ENCODE data around the gene CR2.

DNA sequence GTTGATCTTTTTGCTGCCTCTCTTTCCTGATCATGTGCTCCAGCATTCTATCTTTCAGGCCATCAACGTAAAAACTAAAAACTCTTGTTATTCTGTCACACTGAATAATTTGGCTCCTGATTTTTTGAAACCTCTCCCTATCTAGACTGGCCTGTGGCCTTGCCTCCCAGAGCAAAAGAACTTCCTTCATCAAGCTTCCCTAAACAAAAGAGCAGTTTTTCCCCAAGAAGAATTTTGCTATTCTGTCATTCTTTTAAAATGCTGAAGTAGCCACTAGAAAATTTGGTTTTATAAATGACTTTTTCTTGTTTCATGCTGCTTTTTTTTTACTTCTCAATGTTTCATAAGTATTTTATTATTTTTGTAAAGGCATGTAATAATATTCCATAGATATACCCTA is 37.1 kb upstream of the CR2 start:
- TF ChIP-seq, protein P1, sequence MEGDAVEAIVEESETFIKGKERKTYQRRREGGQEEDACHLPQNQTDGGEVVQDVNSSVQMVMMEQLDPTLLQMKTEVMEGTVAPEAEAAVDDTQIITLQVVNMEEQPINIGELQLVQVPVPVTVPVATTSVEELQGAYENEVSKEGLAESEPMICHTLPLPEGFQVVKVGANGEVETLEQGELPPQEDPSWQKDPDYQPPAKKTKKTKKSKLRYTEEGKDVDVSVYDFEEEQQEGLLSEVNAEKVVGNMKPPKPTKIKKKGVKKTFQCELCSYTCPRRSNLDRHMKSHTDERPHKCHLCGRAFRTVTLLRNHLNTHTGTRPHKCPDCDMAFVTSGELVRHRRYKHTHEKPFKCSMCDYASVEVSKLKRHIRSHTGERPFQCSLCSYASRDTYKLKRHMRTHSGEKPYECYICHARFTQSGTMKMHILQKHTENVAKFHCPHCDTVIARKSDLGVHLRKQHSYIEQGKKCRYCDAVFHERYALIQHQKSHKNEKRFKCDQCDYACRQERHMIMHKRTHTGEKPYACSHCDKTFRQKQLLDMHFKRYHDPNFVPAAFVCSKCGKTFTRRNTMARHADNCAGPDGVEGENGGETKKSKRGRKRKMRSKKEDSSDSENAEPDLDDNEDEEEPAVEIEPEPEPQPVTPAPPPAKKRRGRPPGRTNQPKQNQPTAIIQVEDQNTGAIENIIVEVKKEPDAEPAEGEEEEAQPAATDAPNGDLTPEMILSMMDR (IDR thresholded peaks at IDR 0.05): no peak
- no peak for TF ChIP-seq ZFX (IDR thresholded peaks at IDR 0.05; ENCODE audit: borderline replicate concordance)
